OCI-LY1 (cell line): ENCODE measurements around the gene OSMR.

Experiments used
- H2AFZ ChIP-seq: fragments of 200-600 bp; sonication (generic), shearing (Covaris generic); 2 replicates; pipeline ENCODE4 v1.6.0; 2014; ENCODE audit warnings: antibody characterized with exemption, mild to moderate bottlenecking, low read length
- H3F3A ChIP-seq: fragments of 200-600 bp; sonication (generic), shearing (Covaris generic); 2 replicates; pipeline ENCODE4 v1.6.0; 2014; ENCODE audit warnings: mild to moderate bottlenecking, antibody characterized with exemption, low read length, moderate library complexity; ENCODE audit not compliant: insufficient read depth
- H3K27ac ChIP-seq: fragments of 200-600 bp; sonication (generic); 2 replicates; pipeline ENCODE4 v1.5.1; 2014; ENCODE audit warnings: low read length, mixed run types, mild to moderate bottlenecking, low read depth; ENCODE audit not compliant: poor library complexity, severe bottlenecking
- H3K27me3 ChIP-seq: fragments of 200-600 bp; sonication (generic); 2 replicates; pipeline ENCODE4 v1.6.0; 2014; ENCODE audit warnings: antibody characterized with exemption, mild to moderate bottlenecking, low read length, moderate library complexity; ENCODE audit not compliant: insufficient read depth
- H3K36me3 ChIP-seq: fragments of 200-600 bp; sonication (generic); 2 replicates; pipeline ENCODE4 v1.6.1; 2014; ENCODE audit warnings: mild to moderate bottlenecking, antibody characterized with exemption, low read length, moderate library complexity, mixed read lengths; ENCODE audit not compliant: insufficient read depth
- H3K4me1 ChIP-seq: fragments of 200-600 bp; sonication (generic); 2 replicates; pipeline ENCODE4 v1.5.1; 2014; ENCODE audit warnings: mild to moderate bottlenecking, low read length, moderate library complexity; ENCODE audit not compliant: insufficient read depth, severe bottlenecking
- H3K4me2 ChIP-seq: fragments of 200-600 bp; sonication (generic), shearing (Covaris generic); 2 replicates; pipeline ENCODE4 v1.6.1; 2014; ENCODE audit warnings: low read length
- H3K4me3 ChIP-seq: fragments of 200-600 bp; sonication (generic); 2 replicates; pipeline ENCODE4 v1.5.1; 2014; ENCODE audit warnings: low read length, low read depth, mild to moderate bottlenecking, mixed read lengths; ENCODE audit not compliant: poor library complexity, severe bottlenecking
- H3K79me2 ChIP-seq: fragments of 200-600 bp; shearing (Covaris generic); 2 replicates; pipeline ENCODE4 v1.6.1; 2016; ENCODE audit warnings: mixed run types, low read length, mixed read lengths; ENCODE audit not compliant: insufficient read depth
- H3K9ac ChIP-seq: fragments of 200-600 bp; sonication (generic), shearing (Covaris generic); 2 replicates; pipeline ENCODE4 v1.6.1; 2014; ENCODE audit warnings: mild to moderate bottlenecking, low read length, mixed read lengths
- H3K9me2 ChIP-seq: fragments of 200-600 bp; sonication (generic), shearing (Covaris generic); 2 replicates; pipeline ENCODE4 v1.6.1; 2014; ENCODE audit warnings: low read depth, mild to moderate bottlenecking, low read length, mixed read lengths
- H3K9me3 ChIP-seq: fragments of 200-600 bp; shearing (Covaris generic); 2 replicates; pipeline ENCODE4 v1.6.1; 2014; ENCODE audit warnings: low read length, mixed read lengths
- H4K20me1 ChIP-seq: fragments of 200-600 bp; sonication (generic), shearing (Covaris generic); 2 replicates; pipeline ENCODE4 v1.6.0; 2016; ENCODE audit warnings: mild to moderate bottlenecking, low read length; ENCODE audit not compliant: insufficient read depth
- EZH2 ChIP-seq: fragments of 200-600 bp; sonication (generic), shearing (Covaris generic); IDR thresholded peaks from 2 replicates; pipeline ENCODE4 v1.8.0; 2017; ENCODE audit warnings: borderline replicate concordance, mixed run types, mild to moderate bottlenecking, antibody characterized with exemption, low read length, moderate library complexity, mixed read lengths
- TF ChIP-seq, protein P1 (sequence below): fragments of 200-600 bp; sonication (generic), shearing (Covaris generic); IDR thresholded peaks from 2 replicates; pipeline ENCODE4 v1.5.1; 2017; ENCODE audit warnings: mild to moderate bottlenecking, antibody characterized with exemption, low read length, moderate library complexity, mixed read lengths

OSMR gene

DNA sequence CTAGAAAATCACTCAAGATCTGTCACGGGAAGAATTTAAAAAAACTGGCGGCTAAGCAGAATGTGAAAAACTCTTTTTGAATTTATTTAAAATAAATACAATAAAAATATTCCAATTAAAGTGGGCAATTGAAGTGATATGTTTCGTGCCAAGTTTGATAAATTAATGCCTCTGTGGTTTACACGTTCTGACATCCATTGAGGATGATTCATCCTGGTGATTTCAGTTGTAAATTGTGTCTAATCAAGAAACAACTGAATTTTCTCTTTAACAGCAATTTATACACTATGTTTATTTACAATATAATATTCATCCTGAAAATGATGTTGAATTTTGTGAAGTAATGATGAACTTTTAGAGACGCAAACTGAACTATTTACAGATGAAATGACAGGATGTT, 21.0 kb upstream of the OSMR start:
- TF ChIP-seq EZH2, result no peak
- TF ChIP-seq, protein P1, sequence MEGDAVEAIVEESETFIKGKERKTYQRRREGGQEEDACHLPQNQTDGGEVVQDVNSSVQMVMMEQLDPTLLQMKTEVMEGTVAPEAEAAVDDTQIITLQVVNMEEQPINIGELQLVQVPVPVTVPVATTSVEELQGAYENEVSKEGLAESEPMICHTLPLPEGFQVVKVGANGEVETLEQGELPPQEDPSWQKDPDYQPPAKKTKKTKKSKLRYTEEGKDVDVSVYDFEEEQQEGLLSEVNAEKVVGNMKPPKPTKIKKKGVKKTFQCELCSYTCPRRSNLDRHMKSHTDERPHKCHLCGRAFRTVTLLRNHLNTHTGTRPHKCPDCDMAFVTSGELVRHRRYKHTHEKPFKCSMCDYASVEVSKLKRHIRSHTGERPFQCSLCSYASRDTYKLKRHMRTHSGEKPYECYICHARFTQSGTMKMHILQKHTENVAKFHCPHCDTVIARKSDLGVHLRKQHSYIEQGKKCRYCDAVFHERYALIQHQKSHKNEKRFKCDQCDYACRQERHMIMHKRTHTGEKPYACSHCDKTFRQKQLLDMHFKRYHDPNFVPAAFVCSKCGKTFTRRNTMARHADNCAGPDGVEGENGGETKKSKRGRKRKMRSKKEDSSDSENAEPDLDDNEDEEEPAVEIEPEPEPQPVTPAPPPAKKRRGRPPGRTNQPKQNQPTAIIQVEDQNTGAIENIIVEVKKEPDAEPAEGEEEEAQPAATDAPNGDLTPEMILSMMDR, result no peak
- H3K27me3 ChIP-seq, result no peaks in the 10 kb centered on the region
- H3K4me2 ChIP-seq, result no peak overlapping the region
- no peak overlapping the region for H3K4me3 ChIP-seq
- H4K20me1 ChIP-seq, result no peaks in the 10 kb centered on the region
- H3K9ac ChIP-seq, result no peak overlapping the region
- no peak overlapping the region for H3K27ac ChIP-seq
- H3K9me2 ChIP-seq, result no peaks in the 10 kb centered on the region
- H2AFZ ChIP-seq, result no peak overlapping the region
- no peaks in the 10 kb centered on the region for H3K4me1 ChIP-seq
- H3K9me3 ChIP-seq, result no peaks in the 10 kb centered on the region
- no peaks in the 10 kb centered on the region for H3K79me2 ChIP-seq
- no peaks in the 10 kb centered on the region for H3F3A ChIP-seq
- no peaks in the 10 kb centered on the region for H3K36me3 ChIP-seq

DNA sequence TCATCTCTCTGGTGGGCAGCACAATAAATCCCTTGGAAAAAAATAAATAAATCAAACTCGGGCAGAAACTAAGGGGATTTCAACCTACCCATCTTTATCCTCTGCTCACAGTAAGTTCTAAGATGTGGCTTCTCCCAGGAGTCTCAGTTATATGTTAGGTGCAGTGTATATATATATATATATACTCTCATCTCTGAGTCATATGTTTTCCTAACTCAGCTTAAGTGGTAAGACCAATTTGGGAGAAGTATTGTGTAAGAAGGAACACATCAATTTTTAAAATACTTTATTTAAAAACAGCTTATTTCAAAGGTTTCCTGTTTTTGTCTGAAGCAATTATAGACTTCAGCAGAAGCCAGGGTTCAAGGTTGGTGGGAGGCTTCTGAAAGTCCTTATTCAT, 20.3 kb upstream of the OSMR start:
- Histone ChIP-seq H3F3A (no peaks in the 10 kb centered on the region), H3K9ac (no peak overlapping the region), H3K9me2 (no peaks in the 10 kb centered on the region), H3K4me3 (no peak overlapping the region), H2AFZ (no peak overlapping the region), H3K27ac (no peak overlapping the region), H3K79me2 (no peaks in the 10 kb centered on the region), H3K4me2 (no peak overlapping the region), H3K36me3 (no peaks in the 10 kb centered on the region), H3K27me3 (no peaks in the 10 kb centered on the region), H4K20me1 (no peaks in the 10 kb centered on the region), H3K9me3 (no peaks in the 10 kb centered on the region), H3K4me1 (no peaks in the 10 kb centered on the region)
- TF ChIP-seq, protein P1, result no peak
- TF ChIP-seq EZH2, result no peak

DNA sequence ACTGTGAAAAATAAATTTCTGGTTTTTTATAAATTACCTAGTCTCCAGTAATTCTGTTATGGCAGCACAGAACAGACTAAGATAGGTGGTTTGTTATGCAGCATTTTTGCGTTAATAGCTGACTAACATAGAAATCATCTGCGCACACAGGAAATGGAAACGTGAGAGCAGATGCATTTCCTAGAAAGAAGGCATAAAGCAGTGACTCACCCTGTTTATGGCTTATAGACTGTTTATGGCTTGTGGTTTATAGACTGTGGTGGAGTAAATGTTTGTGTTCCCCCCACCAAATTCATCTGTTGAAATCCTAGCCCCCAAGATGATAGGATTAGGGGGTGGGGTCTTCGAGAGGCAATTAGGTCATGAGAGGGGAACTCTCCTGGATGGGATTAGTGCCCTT, 18.3 kb upstream of the OSMR start:
- no peak overlapping the region for H3K27ac ChIP-seq
- H3K9me3 ChIP-seq, result no peaks in the 10 kb centered on the region
- H3K9ac ChIP-seq, result no peak overlapping the region
- H2AFZ ChIP-seq, result no peak overlapping the region
- H3K4me2 ChIP-seq, result no peak overlapping the region
- no peaks in the 10 kb centered on the region for H3K27me3 ChIP-seq
- no peak for TF ChIP-seq EZH2
- H3K79me2 ChIP-seq, result no peaks in the 10 kb centered on the region
- H3K9me2 ChIP-seq, result no peaks in the 10 kb centered on the region
- no peaks in the 10 kb centered on the region for H4K20me1 ChIP-seq
- no peaks in the 10 kb centered on the region for H3F3A ChIP-seq
- H3K4me3 ChIP-seq, result no peak overlapping the region
- no peaks in the 10 kb centered on the region for H3K4me1 ChIP-seq
- H3K36me3 ChIP-seq, result no peaks in the 10 kb centered on the region

DNA sequence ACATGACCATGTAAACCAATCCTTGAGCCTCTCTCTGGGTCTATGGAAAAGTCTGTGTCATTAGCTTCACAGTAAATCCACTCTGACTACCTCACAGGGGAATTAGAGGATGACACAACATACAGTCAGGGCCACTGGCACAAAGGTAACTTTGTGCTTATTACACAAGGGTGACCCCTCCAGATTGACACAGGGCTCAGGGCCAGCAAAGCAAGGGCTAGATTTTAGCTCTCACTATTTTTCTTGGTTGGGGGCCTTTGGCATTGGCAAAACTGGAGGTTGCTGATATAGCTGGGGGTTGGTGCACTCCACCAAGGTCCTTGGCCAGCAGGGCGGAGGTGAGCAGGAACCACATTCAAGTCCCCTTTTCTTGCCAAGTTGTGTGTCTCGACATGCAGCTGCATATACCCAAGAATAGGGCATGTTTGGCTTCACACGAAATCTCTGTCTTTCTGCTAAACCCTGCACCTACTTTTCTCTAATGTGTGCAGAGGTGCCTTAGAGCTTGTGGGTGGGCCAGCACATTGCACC, 15.2 kb upstream of the OSMR start:
- H3K4me1 ChIP-seq, result no peaks in the 10 kb centered on the region
- H3F3A ChIP-seq, result no peaks in the 10 kb centered on the region
- no peaks in the 10 kb centered on the region for H3K79me2 ChIP-seq
- H3K4me3 ChIP-seq, result no peak overlapping the region
- TF ChIP-seq EZH2, result no peak
- TF ChIP-seq, protein P1, result no peak
- no peaks in the 10 kb centered on the region for H3K9me3 ChIP-seq
- H3K27ac ChIP-seq, result no peak overlapping the region
- no peak overlapping the region for H3K4me2 ChIP-seq
- no peak overlapping the region for H3K9ac ChIP-seq
- H3K27me3 ChIP-seq, result no peaks in the 10 kb centered on the region
- no peaks in the 10 kb centered on the region for H3K36me3 ChIP-seq
- H2AFZ ChIP-seq, result no peak overlapping the region
- no peaks in the 10 kb centered on the region for H3K9me2 ChIP-seq
- no peaks in the 10 kb centered on the region for H4K20me1 ChIP-seq
